Astrocyte (in vitro differentiated cells and primary cell): ENCODE data around the gene CTBP2. TPM values are rescaled to one million over a fixed set of nuclear protein-coding genes. Genes with fewer than 3 reads are reported as not detected.

Experiments
- DNase-seq: peaks from one replicate; pipeline ENCODE4 v3.0.0-alpha.2; 2010; ENCODE audit warnings: low read depth
- FAIRE-seq: peaks from 2 replicates; lab custom pipeline; 2011; peaks lifted over from hg19 to GRCh38; lab: Jason Lieb, UNC
- H2AFZ ChIP-seq: 2 replicates; pipeline ENCODE4 v1.6.0; 2012; ENCODE audit warnings: low read depth, low read length, inconsistent platforms
- H3K27ac ChIP-seq: 2 replicates; pipeline ENCODE4 v1.5.1; 2011; ENCODE audit warnings: low read depth, low read length, inconsistent platforms
- H3K27me3 ChIP-seq: 2 replicates; pipeline ENCODE4 v1.6.0; 2011; ENCODE audit warnings: low read length, inconsistent platforms; ENCODE audit not compliant: insufficient read depth
- H3K36me3 ChIP-seq: 2 replicates; pipeline ENCODE4 v1.5.1; 2011; ENCODE audit warnings: low read length, inconsistent platforms; ENCODE audit not compliant: insufficient read depth
- H3K4me1 ChIP-seq: 2 replicates; pipeline ENCODE4 v1.5.1; 2011; ENCODE audit warnings: low read length, inconsistent platforms; ENCODE audit not compliant: insufficient read depth
- H3K4me2 ChIP-seq: 2 replicates; pipeline ENCODE4 v1.6.0; 2012; ENCODE audit warnings: low read length, inconsistent platforms
- H3K4me3 ChIP-seq: 2 replicates; pipeline ENCODE4 v1.5.1; 2011; ENCODE audit warnings: low read depth, mild to moderate bottlenecking, low read length, inconsistent platforms; ENCODE audit not compliant: insufficient read depth
- H3K79me2 ChIP-seq: 2 replicates; pipeline ENCODE4 v1.6.0; 2012; ENCODE audit warnings: mild to moderate bottlenecking, low read length, inconsistent platforms; ENCODE audit not compliant: insufficient read depth
- H3K9ac ChIP-seq: 2 replicates; pipeline ENCODE4 v1.6.0; 2012; ENCODE audit warnings: mild to moderate bottlenecking, low read length, inconsistent platforms
- H3K9me3 ChIP-seq: 2 replicates; pipeline ENCODE4 v1.5.1; 2012; ENCODE audit warnings: low read depth, mild to moderate bottlenecking, low read length, inconsistent platforms; ENCODE audit not compliant: insufficient read depth
- H4K20me1 ChIP-seq: 2 replicates; pipeline ENCODE4 v1.6.0; 2012; ENCODE audit warnings: low read length, inconsistent platforms; ENCODE audit not compliant: insufficient read depth
- H3K27ac Mint-ChIP-seq: one replicate; pipeline ENCODE4 v1.8.0; 2021; ENCODE audit warnings: mild to moderate bottlenecking, mixed read lengths; ENCODE audit not compliant: unreplicated experiment
- H3K27me3 Mint-ChIP-seq: one replicate; pipeline ENCODE4 v1.8.0; 2021; ENCODE audit warnings: low read depth, mixed read lengths; ENCODE audit not compliant: unreplicated experiment
- H3K36me3 Mint-ChIP-seq: one replicate; pipeline ENCODE4 v1.8.0; 2021; ENCODE audit warnings: low read depth, mixed read lengths; ENCODE audit not compliant: unreplicated experiment
- H3K4me1 Mint-ChIP-seq: one replicate; pipeline ENCODE4 v1.8.0; 2021; ENCODE audit warnings: low read depth, mixed read lengths; ENCODE audit not compliant: unreplicated experiment
- H3K4me3 Mint-ChIP-seq: one replicate; pipeline ENCODE4 v1.8.0; 2021; ENCODE audit warnings: mild to moderate bottlenecking, moderate library complexity, mixed read lengths; ENCODE audit not compliant: unreplicated experiment
- H3K9me3 Mint-ChIP-seq: one replicate; pipeline ENCODE4 v1.8.0; 2021; ENCODE audit warnings: mild to moderate bottlenecking, mixed read lengths; ENCODE audit not compliant: unreplicated experiment
- EZH2 ChIP-seq: IDR thresholded peaks from 2 replicates; pipeline ENCODE4 v1.6.1; 2012; ENCODE audit warnings: mild to moderate bottlenecking, low read length, inconsistent platforms; ENCODE audit not compliant: insufficient read depth
- total RNA-seq: library from RNA; stranded (reverse); gene quantifications from 2 replicates; pipeline ENCODE4 v1.2.1, GENCODE V29; 2021
- TF ChIP-seq, protein P1 (sequence below): IDR thresholded peaks from 2 replicates; pipeline ENCODE4 v1.5.1; 2011; ENCODE audit warnings: low read depth, mild to moderate bottlenecking, inconsistent platforms, low read length, moderate library complexity; ENCODE audit not compliant: insufficient read depth

The CTBP2 gene
- total RNA-seq, 1 donor from 2014 or later = 109 TPM

DNA sequence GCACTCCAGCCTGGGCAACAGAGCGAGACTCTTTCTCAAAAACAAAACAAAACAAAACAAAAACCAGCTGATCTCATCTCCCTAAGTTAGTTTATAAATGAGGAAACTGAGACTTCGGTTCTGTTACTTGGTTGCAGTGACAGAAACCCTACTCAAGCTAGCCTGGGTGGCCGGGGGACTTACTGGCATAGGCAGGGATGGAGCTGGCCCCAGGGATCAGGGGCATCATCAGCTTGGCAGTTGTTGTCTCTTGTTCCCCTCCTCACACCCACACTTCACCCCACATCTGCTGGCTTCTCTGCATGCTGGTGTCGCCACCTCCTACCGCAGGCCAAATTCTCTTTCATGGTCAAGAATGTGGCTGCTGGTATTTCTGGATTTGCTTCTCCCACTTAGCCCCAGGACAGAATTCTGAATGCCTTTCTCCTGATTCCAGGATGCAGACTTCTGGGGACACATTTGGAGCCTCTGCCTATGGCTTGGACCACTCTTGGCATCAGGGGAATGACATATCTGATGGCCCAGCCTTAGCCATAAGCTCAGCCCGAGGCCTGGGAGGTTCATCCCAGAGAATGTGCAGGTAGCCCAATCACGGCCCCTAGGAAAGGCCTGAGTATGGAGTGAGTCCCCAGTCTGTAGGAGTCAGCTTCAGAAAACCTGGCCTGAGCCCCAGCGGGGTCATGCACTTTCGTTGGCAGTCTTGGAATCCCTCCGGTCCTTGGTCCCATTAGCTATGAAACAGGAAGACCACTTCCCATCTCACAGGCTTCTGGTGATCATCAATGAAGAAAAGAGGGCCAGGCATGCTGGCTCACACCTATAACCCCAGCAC lies 41.6 kb upstream of the CTBP2 start:
- H3K4me3 ChIP-seq = no peak overlapping the region
- peak overlapping the region; percentile 34 for H3K27ac Mint-ChIP-seq
- H2AFZ ChIP-seq = no peak overlapping the region
- H3K27me3 ChIP-seq = peaks cover 2% of the 10 kb centered on the region
- DNase-seq (no peak), FAIRE-seq (no peak)
- H3K27me3 Mint-ChIP-seq = peaks cover 23% of the 10 kb centered on the region
- H3K27ac ChIP-seq = no peak overlapping the region
- no peaks in the 10 kb centered on the region for H3K9me3 ChIP-seq
- no peaks in the 10 kb centered on the region for H3K79me2 ChIP-seq
- peaks cover 6% of the 10 kb centered on the region for H3K4me1 ChIP-seq
- no peak for TF ChIP-seq EZH2
- TF ChIP-seq, protein P1, sequence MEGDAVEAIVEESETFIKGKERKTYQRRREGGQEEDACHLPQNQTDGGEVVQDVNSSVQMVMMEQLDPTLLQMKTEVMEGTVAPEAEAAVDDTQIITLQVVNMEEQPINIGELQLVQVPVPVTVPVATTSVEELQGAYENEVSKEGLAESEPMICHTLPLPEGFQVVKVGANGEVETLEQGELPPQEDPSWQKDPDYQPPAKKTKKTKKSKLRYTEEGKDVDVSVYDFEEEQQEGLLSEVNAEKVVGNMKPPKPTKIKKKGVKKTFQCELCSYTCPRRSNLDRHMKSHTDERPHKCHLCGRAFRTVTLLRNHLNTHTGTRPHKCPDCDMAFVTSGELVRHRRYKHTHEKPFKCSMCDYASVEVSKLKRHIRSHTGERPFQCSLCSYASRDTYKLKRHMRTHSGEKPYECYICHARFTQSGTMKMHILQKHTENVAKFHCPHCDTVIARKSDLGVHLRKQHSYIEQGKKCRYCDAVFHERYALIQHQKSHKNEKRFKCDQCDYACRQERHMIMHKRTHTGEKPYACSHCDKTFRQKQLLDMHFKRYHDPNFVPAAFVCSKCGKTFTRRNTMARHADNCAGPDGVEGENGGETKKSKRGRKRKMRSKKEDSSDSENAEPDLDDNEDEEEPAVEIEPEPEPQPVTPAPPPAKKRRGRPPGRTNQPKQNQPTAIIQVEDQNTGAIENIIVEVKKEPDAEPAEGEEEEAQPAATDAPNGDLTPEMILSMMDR = no peak
- H3K9ac ChIP-seq = no peak overlapping the region
- no peaks in the 10 kb centered on the region for H4K20me1 ChIP-seq
- no peaks in the 10 kb centered on the region for H3K36me3 Mint-ChIP-seq
- H3K4me2 ChIP-seq = no peak overlapping the region
- H3K4me3 Mint-ChIP-seq = no peak overlapping the region
- H3K9me3 Mint-ChIP-seq = no peaks in the 10 kb centered on the region
- no peaks in the 10 kb centered on the region for H3K36me3 ChIP-seq
- peaks cover 7% of the 10 kb centered on the region for H3K4me1 Mint-ChIP-seq

DNA sequence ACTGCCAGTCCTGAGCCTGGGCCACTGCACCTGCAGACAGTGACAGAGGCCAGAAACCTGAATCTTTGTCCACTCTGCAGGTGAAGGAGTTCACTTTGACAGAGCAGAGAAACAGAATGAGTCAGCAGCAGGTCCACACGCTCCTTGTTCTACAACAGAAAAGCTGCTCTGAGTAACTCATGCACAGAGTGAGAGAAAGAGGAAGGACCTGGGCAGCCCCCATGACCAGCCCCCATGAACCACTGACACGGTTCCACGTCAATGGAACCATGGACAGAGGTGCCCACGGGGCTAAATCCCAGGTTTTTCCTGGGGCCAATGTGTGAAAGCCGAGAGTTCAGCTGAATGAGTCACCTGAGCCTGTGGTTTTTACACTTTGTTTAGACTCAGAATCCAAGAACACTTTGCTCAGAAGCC lies 40.8 kb upstream of the CTBP2 start:
- Mint-ChIP-seq H3K27ac (peak overlapping the region; percentile 34), H3K4me3 (no peak overlapping the region), H3K4me1 (peaks cover 7% of the 10 kb centered on the region), H3K36me3 (no peaks in the 10 kb centered on the region), H3K27me3 (peaks cover 21% of the 10 kb centered on the region), H3K9me3 (no peaks in the 10 kb centered on the region)
- H3K79me2 ChIP-seq = no peaks in the 10 kb centered on the region
- no peak overlapping the region for H3K27ac ChIP-seq
- no peak for TF ChIP-seq EZH2
- TF ChIP-seq, protein P1 = no peak
- peaks cover 6% of the 10 kb centered on the region for H3K4me1 ChIP-seq
- no peaks in the 10 kb centered on the region for H4K20me1 ChIP-seq
- no peaks in the 10 kb centered on the region for H3K36me3 ChIP-seq
- peak overlapping the region; percentile 16 for H3K4me2 ChIP-seq
- H3K9me3 ChIP-seq = no peaks in the 10 kb centered on the region
- DNase-seq = peak; percentile 67
- H3K27me3 ChIP-seq = peaks cover 2% of the 10 kb centered on the region
- FAIRE-seq = no peak
- no peak overlapping the region for H3K9ac ChIP-seq
- H2AFZ ChIP-seq = no peak overlapping the region
- H3K4me3 ChIP-seq = no peak overlapping the region

DNA sequence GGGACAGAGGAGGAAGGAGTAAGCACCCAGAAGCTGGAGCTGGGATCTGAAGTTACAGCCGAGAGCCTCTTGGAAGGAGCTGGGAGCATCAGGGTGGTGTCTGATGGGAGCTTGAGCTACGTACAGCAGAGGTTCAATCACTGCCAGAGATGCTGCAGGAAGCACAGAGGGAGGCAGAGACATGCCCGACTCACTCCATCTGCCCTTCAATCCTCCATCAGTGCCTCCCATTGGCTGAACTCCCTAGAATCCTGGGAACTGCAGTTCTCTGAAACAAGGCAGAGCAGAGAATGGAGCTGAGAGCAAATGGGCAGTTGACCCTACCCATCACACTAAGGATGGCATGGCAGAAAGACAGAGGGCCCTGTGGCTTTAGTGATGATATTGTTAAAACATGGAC lies 40.0 kb upstream of the CTBP2 start:
- Histone ChIP-seq H3K4me1 (peaks cover 6% of the 10 kb centered on the region), H3K4me3 (no peak overlapping the region), H3K27me3 (peaks cover 2% of the 10 kb centered on the region), H3K27ac (no peak overlapping the region), H3K4me2 (no peak overlapping the region), H4K20me1 (no peaks in the 10 kb centered on the region), H2AFZ (no peak overlapping the region), H3K9me3 (no peaks in the 10 kb centered on the region), H3K79me2 (no peaks in the 10 kb centered on the region), H3K9ac (no peak overlapping the region), H3K36me3 (no peaks in the 10 kb centered on the region)
- FAIRE-seq (no peak), DNase-seq (no peak)
- Mint-ChIP-seq H3K27ac (no peak overlapping the region), H3K4me3 (no peak overlapping the region), H3K27me3 (peaks cover 21% of the 10 kb centered on the region), H3K4me1 (peaks cover 7% of the 10 kb centered on the region), H3K9me3 (no peaks in the 10 kb centered on the region), H3K36me3 (no peaks in the 10 kb centered on the region)
- TF ChIP-seq EZH2 = no peak
- TF ChIP-seq, protein P1 = no peak
